ENCODE measurements around the gene PLLP. TPM values are rescaled to one million over a fixed set of nuclear protein-coding genes. Genes with fewer than 3 reads are reported as not detected.
A peak's percentile ranks its signal among the peaks of the same experiment; 100 is the strongest.

Gene PLLP
- total RNA-seq, 1 donor from 2014 or later = 4.9 TPM

DNA sequence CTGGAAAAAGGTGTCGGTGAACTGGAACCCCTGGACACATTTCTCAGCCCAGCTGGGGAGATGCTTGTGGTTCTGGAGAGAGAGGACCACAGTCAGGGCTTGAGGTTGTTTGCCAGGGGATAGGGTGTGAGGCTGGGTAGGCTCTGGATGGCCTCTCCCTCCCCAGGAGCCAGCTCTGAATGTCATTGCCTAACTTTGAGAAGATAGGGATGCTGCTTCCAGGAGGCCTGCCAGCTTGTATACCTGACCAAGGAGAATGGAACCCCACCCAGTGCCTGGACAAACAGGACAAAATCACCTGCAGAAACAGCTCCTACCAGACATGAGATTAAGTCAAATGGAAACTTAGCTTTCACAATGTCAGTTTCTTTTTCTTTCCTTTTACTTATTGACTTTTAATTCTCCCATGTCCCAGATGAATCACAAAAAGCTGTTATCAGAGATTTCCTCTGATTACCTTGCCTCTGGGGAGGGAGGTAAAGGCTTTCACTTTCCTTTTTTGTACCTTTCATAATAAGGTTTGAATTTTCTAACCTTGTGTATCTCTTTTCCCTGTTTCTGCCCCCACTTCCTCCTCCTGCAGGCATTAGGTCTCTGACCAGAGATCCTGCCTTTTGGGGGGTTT lies 29.8 kb upstream of the PLLP start:
- no peaks in the 10 kb centered on the region for H3K36me3 Mint-ChIP-seq
- no peaks in the 10 kb centered on the region for H3K4me1 Mint-ChIP-seq (ENCODE audit: unreplicated experiment)
- H3K4me3 Mint-ChIP-seq = no peak overlapping the region
- no peaks in the 10 kb centered on the region for H3K9me3 Mint-ChIP-seq
- H3K27me3 Mint-ChIP-seq = peaks cover 3% of the 10 kb centered on the region
- peak; percentile 15 for DNase-seq (ENCODE audit: extremely low spot score, unreplicated experiment)
- TF ChIP-seq, protein P1, sequence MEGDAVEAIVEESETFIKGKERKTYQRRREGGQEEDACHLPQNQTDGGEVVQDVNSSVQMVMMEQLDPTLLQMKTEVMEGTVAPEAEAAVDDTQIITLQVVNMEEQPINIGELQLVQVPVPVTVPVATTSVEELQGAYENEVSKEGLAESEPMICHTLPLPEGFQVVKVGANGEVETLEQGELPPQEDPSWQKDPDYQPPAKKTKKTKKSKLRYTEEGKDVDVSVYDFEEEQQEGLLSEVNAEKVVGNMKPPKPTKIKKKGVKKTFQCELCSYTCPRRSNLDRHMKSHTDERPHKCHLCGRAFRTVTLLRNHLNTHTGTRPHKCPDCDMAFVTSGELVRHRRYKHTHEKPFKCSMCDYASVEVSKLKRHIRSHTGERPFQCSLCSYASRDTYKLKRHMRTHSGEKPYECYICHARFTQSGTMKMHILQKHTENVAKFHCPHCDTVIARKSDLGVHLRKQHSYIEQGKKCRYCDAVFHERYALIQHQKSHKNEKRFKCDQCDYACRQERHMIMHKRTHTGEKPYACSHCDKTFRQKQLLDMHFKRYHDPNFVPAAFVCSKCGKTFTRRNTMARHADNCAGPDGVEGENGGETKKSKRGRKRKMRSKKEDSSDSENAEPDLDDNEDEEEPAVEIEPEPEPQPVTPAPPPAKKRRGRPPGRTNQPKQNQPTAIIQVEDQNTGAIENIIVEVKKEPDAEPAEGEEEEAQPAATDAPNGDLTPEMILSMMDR (conservative IDR thresholded peaks at IDR 0.05) = no peak
- no peak overlapping the region for H3K27ac Mint-ChIP-seq

DNA sequence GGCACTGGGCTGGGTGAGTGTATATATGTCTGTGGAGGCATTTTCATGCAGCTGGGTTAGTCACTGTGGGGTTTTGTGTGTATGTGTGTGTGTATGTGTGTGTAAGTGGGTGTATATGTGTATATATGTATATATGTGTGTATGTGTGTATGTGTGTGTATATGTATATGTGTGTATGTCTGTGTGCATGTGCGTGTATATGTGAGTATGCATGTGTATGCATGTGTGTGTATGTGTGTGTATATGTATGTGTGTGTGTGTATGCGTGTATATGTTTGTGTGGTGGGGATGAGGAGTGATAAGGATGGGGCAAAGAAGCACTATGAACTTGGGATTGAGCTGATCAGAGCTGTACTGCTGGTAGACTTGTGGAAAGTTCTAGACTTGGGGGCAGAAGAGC lies 29.0 kb upstream of the PLLP start:
- Mint-ChIP-seq H3K4me1 (ENCODE audit: unreplicated experiment) (no peaks in the 10 kb centered on the region), H3K27ac (no peak overlapping the region), H3K27me3 (peaks cover 3% of the 10 kb centered on the region), H3K9me3 (no peaks in the 10 kb centered on the region), H3K4me3 (no peak overlapping the region), H3K36me3 (no peaks in the 10 kb centered on the region)
- TF ChIP-seq, protein P1 (conservative IDR thresholded peaks at IDR 0.05) = no peak
- DNase-seq (ENCODE audit: extremely low spot score, unreplicated experiment) = peak; percentile 13

DNA sequence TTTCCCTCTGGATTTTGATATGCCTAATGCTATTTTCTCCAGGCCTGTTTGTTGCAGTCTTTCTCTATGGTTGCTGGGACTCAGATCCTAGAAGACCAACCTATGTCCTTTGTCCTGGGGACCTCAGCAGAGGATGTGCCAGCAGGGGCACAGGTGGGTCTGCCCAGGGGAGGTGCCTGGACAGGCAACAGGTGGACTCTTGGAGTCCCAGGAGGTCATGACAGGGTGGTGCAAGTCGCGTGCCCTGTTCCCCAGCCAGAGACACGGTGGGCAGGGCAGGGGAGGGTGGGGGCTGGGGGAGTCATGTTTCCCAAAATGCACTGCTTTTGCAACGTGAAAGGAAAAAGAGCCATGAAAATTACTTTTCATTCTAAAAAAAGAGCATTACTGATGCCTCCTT lies 26.3 kb upstream of the PLLP start:
- Mint-ChIP-seq H3K27ac (no peak overlapping the region), H3K9me3 (no peaks in the 10 kb centered on the region), H3K36me3 (no peaks in the 10 kb centered on the region), H3K4me1 (ENCODE audit: unreplicated experiment) (no peaks in the 10 kb centered on the region), H3K27me3 (peaks cover 10% of the 10 kb centered on the region), H3K4me3 (no peak overlapping the region)
- no peak for DNase-seq (ENCODE audit: extremely low spot score, unreplicated experiment)
- TF ChIP-seq, protein P1 (conservative IDR thresholded peaks at IDR 0.05) = no peak

DNA sequence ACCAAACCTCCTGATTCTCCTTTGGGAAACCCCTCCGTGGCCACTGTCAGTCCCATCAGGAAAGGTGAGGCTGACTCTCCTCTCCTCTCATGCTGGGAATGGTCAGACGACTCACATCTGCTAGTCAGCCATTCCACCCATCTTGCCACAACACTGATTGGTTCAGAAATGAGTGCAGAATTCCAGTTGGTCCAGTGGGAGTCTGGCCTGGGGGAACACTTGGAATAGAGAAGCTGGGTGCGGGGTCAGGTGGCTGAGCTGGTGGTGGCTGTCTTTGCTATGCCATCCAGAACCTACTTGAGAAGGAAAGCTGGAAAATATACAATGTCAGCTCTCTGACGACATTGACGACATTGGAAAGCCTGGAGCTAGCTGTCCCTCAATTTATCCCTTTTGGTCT lies 23.6 kb upstream of the PLLP start:
- no peaks in the 10 kb centered on the region for H3K36me3 Mint-ChIP-seq
- peaks cover 7% of the 10 kb centered on the region for H3K27me3 Mint-ChIP-seq
- H3K4me1 Mint-ChIP-seq (ENCODE audit: unreplicated experiment) = no peaks in the 10 kb centered on the region
- H3K4me3 Mint-ChIP-seq = no peak overlapping the region
- H3K27ac Mint-ChIP-seq = no peak overlapping the region
- TF ChIP-seq, protein P1 (conservative IDR thresholded peaks at IDR 0.05) = no peak
- H3K9me3 Mint-ChIP-seq = no peaks in the 10 kb centered on the region
- DNase-seq (ENCODE audit: extremely low spot score, unreplicated experiment) = no peak

DNA sequence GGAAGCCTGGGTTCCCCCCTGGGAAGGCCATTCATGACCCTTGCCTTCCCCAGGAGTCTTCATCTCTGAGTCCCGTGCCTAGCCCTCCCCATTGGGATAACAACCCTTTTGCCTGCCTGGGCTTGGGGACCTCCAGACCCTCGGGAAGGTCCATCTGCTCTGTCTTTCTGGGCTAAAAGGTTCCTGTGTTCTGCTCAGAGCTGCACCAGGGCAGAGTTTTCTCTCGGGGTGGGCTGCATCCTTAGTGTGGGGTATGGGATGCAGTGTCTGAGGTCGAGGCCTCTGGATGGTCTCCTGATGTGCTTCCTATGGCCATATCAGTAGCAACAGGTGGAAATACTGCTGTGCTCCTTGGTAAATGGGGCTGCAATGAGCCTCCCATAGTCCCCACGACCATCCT lies 22.9 kb upstream of the PLLP start:
- no peak overlapping the region for H3K27ac Mint-ChIP-seq
- no peak overlapping the region for H3K4me3 Mint-ChIP-seq
- H3K27me3 Mint-ChIP-seq = peaks cover 7% of the 10 kb centered on the region

More for the DNA sequence above, 22.9 kb upstream of the PLLP start:
- Mint-ChIP-seq H3K36me3 (no peaks in the 10 kb centered on the region), H3K4me1 (ENCODE audit: unreplicated experiment) (no peaks in the 10 kb centered on the region), H3K9me3 (no peaks in the 10 kb centered on the region)
- TF ChIP-seq, protein P1 (conservative IDR thresholded peaks at IDR 0.05) = no peak
- DNase-seq (ENCODE audit: extremely low spot score, unreplicated experiment) = no peak

Measured in type B pancreatic cell (in vitro differentiated cells).